ENCODE results near the gene RGS17. TPM values are rescaled to one million over a fixed set of nuclear protein-coding genes. Genes with fewer than 3 reads are reported as not detected.
"Not testable (repeated sequence)": the region's sequence is repeated elsewhere in the genome, so short reads cannot be mapped to it uniquely, and the experiment has no call there.

Gene RGS17
- total and polyA plus RNA-seq, 4 donors, result 8.9 to 40.8 (median 24.1) TPM

GRCh38 chr6:152993847-152994246, 137.2 kb downstream of the RGS17 start:
- DNase-seq (ENCODE audit: low read depth in 4 of 6, low spot score in 6 of 6), result no peak
- H3K9me3 ChIP-seq (ENCODE audit: control insufficient read depth, insufficient read depth, low read length), result no peaks in the 10 kb centered on the region
- H3K4me3 ChIP-seq (ENCODE audit: low read depth, low read length), result no peak overlapping the region
- no peak overlapping the region for H3K27ac ChIP-seq (ENCODE audit: low read depth, low read length)
- no peaks in the 10 kb centered on the region for H3K27me3 ChIP-seq (ENCODE audit: control insufficient read depth, insufficient read depth, low read length)
- H3K4me1 ChIP-seq (ENCODE audit: control insufficient read depth, insufficient read depth, low read length), result no peaks in the 10 kb centered on the region
- peaks cover 9% of the 10 kb centered on the region for H3K36me3 ChIP-seq (ENCODE audit: control insufficient read depth, insufficient read depth, low read length)

- no peaks in the 10 kb centered on the region for H3K27me3 ChIP-seq (ENCODE audit: control insufficient read depth, insufficient read depth, low read length)
Measured at GRCh38 chr6:152993431-152993830, 137.7 kb downstream of the RGS17 start.

GRCh38 chr6:152986978-152987377, 144.1 kb downstream of the RGS17 start:
- no peaks in the 10 kb centered on the region for H3K27me3 ChIP-seq (ENCODE audit: control insufficient read depth, insufficient read depth, low read length)
- H3K9me3 ChIP-seq (ENCODE audit: control insufficient read depth, insufficient read depth, low read length), result no peaks in the 10 kb centered on the region
- H3K27ac ChIP-seq (ENCODE audit: low read depth, low read length), result no peak overlapping the region
- no peak for DNase-seq (ENCODE audit: low read depth in 4 of 6, low spot score in 6 of 6)
- peaks cover 22% of the 10 kb centered on the region for H3K4me1 ChIP-seq (ENCODE audit: control insufficient read depth, insufficient read depth, low read length)
- no CpG with 5 or more reads among the region's 2 CpGs for WGBS (ENCODE audit: insufficient coverage)
- H3K4me3 ChIP-seq (ENCODE audit: low read depth, low read length), result no peak overlapping the region
- H3K36me3 ChIP-seq (ENCODE audit: control insufficient read depth, insufficient read depth, low read length), result peaks cover 9% of the 10 kb centered on the region

More at GRCh38 chr6:152993431-152993830, 137.7 kb downstream of the RGS17 start:
- H3K27ac ChIP-seq (ENCODE audit: low read depth, low read length), result no peak overlapping the region
- no peaks in the 10 kb centered on the region for H3K9me3 ChIP-seq (ENCODE audit: control insufficient read depth, insufficient read depth, low read length)
- H3K4me3 ChIP-seq (ENCODE audit: low read depth, low read length), result no peak overlapping the region
- peaks cover 9% of the 10 kb centered on the region for H3K36me3 ChIP-seq (ENCODE audit: control insufficient read depth, insufficient read depth, low read length)
- no peaks in the 10 kb centered on the region for H3K4me1 ChIP-seq (ENCODE audit: control insufficient read depth, insufficient read depth, low read length)
- no peak for DNase-seq (ENCODE audit: low read depth in 4 of 6, low spot score in 6 of 6)

GRCh38 chr6:152985300-152985699, 145.8 kb downstream of the RGS17 start:
- not testable (repeated sequence) for H3K27ac ChIP-seq (ENCODE audit: low read depth, low read length); H3K4me3 ChIP-seq (ENCODE audit: low read depth, low read length)

GRCh38 chr6:152984513-152984872, 146.6 kb downstream of the RGS17 start:
- peak in 1 of 6 donors; percentile 11 for DNase-seq (ENCODE audit: low read depth in 4 of 6, low spot score in 6 of 6)

More at GRCh38 chr6:152985300-152985699, 145.8 kb downstream of the RGS17 start:
- 96% methylated on average over 8 of the region's 11 CpGs for WGBS (ENCODE audit: insufficient coverage)
- peaks cover 23% of the 10 kb centered on the region for H3K4me1 ChIP-seq (ENCODE audit: control insufficient read depth, insufficient read depth, low read length)
- not testable (repeated sequence) for H3K27me3 ChIP-seq (ENCODE audit: control insufficient read depth, insufficient read depth, low read length); DNase-seq (ENCODE audit: low read depth in 4 of 6, low spot score in 6 of 6); H3K36me3 ChIP-seq (ENCODE audit: control insufficient read depth, insufficient read depth, low read length); H3K9me3 ChIP-seq (ENCODE audit: control insufficient read depth, insufficient read depth, low read length)

GRCh38 chr6:152983637-152984512, 147.2 kb downstream of the RGS17 start:
- Histone ChIP-seq H3K36me3 (ENCODE audit: control insufficient read depth, insufficient read depth, low read length) (no peaks in the 10 kb centered on the region), H3K27ac (ENCODE audit: low read depth, low read length) (peak overlapping the region; percentile 98), H3K9me3 (ENCODE audit: control insufficient read depth, insufficient read depth, low read length) (no peaks in the 10 kb centered on the region), H3K4me3 (ENCODE audit: low read depth, low read length) (peak overlapping the region; percentile 97), H3K4me1 (ENCODE audit: control insufficient read depth, insufficient read depth, low read length) (peaks cover 23% of the 10 kb centered on the region), H3K27me3 (ENCODE audit: control insufficient read depth, insufficient read depth, low read length) (no peaks in the 10 kb centered on the region)
- peak in 5 of 6 donors; percentile 7 to 95 (median 74) for DNase-seq (ENCODE audit: low read depth in 4 of 6, low spot score in 6 of 6)
- under 1% methylated on average over 36 of the region's 38 CpGs for WGBS (ENCODE audit: insufficient coverage)

More at GRCh38 chr6:152984513-152984872, 146.6 kb downstream of the RGS17 start:
- Histone ChIP-seq H3K36me3 (ENCODE audit: control insufficient read depth, insufficient read depth, low read length) (no peaks in the 10 kb centered on the region), H3K4me3 (ENCODE audit: low read depth, low read length) (peak overlapping the region; percentile 97), H3K9me3 (ENCODE audit: control insufficient read depth, insufficient read depth, low read length) (no peaks in the 10 kb centered on the region), H3K27me3 (ENCODE audit: control insufficient read depth, insufficient read depth, low read length) (no peaks in the 10 kb centered on the region), H3K4me1 (ENCODE audit: control insufficient read depth, insufficient read depth, low read length) (peaks cover 23% of the 10 kb centered on the region), H3K27ac (ENCODE audit: low read depth, low read length) (peak overlapping the region; percentile 98)
- 3% methylated on average over 5 of the region's 7 CpGs for WGBS (ENCODE audit: insufficient coverage)

GRCh38 chr6:152982904-152983636, 148.0 kb downstream of the RGS17 start, which contains the start of gene FBXO5:
Gene FBXO5, minus strand, starts transcription at chr6:152983041. Its CDS starts 82 bp downstream, at chr6:152982959.
- Histone ChIP-seq H3K36me3 (ENCODE audit: control insufficient read depth, insufficient read depth, low read length) (no peaks in the 10 kb centered on the region), H3K4me3 (ENCODE audit: low read depth, low read length) (peak within 1 kb of the TSS; percentile 97), H3K27me3 (ENCODE audit: control insufficient read depth, insufficient read depth, low read length) (no peaks in the 10 kb centered on the region), H3K4me1 (ENCODE audit: control insufficient read depth, insufficient read depth, low read length) (peaks cover 23% of the 10 kb centered on the region), H3K27ac (ENCODE audit: low read depth, low read length) (peak within 1 kb of the TSS; percentile 98), H3K9me3 (ENCODE audit: control insufficient read depth, insufficient read depth, low read length) (no peaks in the 10 kb centered on the region)
- WGBS (ENCODE audit: insufficient coverage), result under 1% methylated on average over 66 of the region's 66 CpGs
- peak; percentile 94 to 99 (median 96) for DNase-seq (ENCODE audit: low read depth in 4 of 6, low spot score in 6 of 6)

- no peak overlapping the region for H3K27ac ChIP-seq (ENCODE audit: low read depth, low read length)
- peak in 1 of 6 donors; percentile 15 for DNase-seq (ENCODE audit: low read depth in 4 of 6, low spot score in 6 of 6)
- 0% methylated on average over 54 of the region's 71 CpGs for WGBS (ENCODE audit: insufficient coverage)
- H3K9me3 ChIP-seq (ENCODE audit: control insufficient read depth, insufficient read depth, low read length), result no peaks in the 10 kb centered on the region
- peak overlapping the region; percentile 97 for H3K4me3 ChIP-seq (ENCODE audit: low read depth, low read length)
- peaks cover 23% of the 10 kb centered on the region for H3K4me1 ChIP-seq (ENCODE audit: control insufficient read depth, insufficient read depth, low read length)
- no peaks in the 10 kb centered on the region for H3K36me3 ChIP-seq (ENCODE audit: control insufficient read depth, insufficient read depth, low read length)
- H3K27me3 ChIP-seq (ENCODE audit: control insufficient read depth, insufficient read depth, low read length), result no peaks in the 10 kb centered on the region
Measured at GRCh38 chr6:152981989-152982903, 148.8 kb downstream of the RGS17 start.

- Histone ChIP-seq H3K27ac (ENCODE audit: low read depth, low read length) (no peak overlapping the region), H3K36me3 (ENCODE audit: control insufficient read depth, insufficient read depth, low read length) (no peaks in the 10 kb centered on the region), H3K9me3 (ENCODE audit: control insufficient read depth, insufficient read depth, low read length) (no peaks in the 10 kb centered on the region), H3K4me1 (ENCODE audit: control insufficient read depth, insufficient read depth, low read length) (peaks cover 23% of the 10 kb centered on the region), H3K27me3 (ENCODE audit: control insufficient read depth, insufficient read depth, low read length) (no peaks in the 10 kb centered on the region), H3K4me3 (ENCODE audit: low read depth, low read length) (peak overlapping the region; percentile 97)
- no peak for DNase-seq (ENCODE audit: low read depth in 4 of 6, low spot score in 6 of 6)
- no CpG with 5 or more reads among the region's 2 CpGs for WGBS (ENCODE audit: insufficient coverage)
Measured at GRCh38 chr6:152981219-152981618, 149.9 kb downstream of the RGS17 start.

Measured in spinal cord (tissue), 10 donors.